ENCODE results near the gene EGR2. TPM values are rescaled to one million over a fixed set of nuclear protein-coding genes. Genes with fewer than 3 reads are reported as not detected.

The EGR2 gene
- total RNA-seq, result 126 and 137 TPM in 2 replicates

DNA sequence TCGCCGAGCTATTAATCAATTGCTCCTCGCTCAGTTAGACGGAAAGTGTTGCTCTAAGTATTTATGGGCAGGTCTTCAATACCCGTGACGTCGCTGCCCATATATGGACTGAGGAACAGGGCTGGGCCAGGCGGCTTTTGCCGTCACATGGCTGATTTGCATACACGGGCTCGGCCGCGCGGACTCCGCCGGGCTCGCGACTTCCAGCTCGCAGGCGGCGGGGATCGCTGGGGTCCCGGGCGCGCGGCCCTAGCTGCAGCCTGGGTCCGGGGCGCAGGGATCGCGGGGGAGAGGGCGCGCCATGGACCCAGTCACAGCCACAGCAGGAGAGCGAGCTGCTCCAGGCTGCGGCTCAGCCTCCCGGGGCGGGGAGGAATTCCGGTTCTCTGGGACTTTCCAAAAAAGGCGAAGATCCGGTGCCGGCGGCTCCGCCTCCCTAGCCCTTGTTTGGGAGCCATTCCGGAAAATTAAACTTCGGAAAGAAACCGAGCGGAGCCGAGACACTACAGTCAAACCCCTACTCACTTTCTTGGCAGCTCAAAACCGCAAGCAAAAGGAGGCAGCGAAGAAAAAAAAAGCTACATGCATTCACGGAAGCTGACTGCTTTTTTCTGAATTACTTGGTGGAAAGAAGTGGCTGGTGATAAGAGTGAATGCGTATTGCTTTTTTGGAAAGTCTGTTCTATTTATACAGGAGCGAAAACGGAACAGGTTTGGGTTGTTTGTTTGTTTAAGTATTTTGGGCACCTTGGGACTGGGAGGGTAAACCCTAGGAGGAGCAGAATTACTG lies at the start of gene EGR2:
TSS of gene EGR2 (minus strand) at position 36 of the 790 bp plus-strand sequence. CDS start 337 bp downstream, outside the sequence.
- H3K4me1 Mint-ChIP-seq (ENCODE audit: low read depth), result peaks cover 45% of the 10 kb centered on the region
- peak within 1 kb of the TSS; percentile 97 for H3K4me3 Mint-ChIP-seq (ENCODE audit: low read depth)
- peak; percentile 94 for DNase-seq (ENCODE audit: low spot score)
- intact Hi-C loops (cut with micrococcal nuclease), result loop anchor here (1.0 to 10.0 kb wide), 16 partner anchors 37 to 914 kb away; partner anchors contain the start of genes NRBF2 and REEP3
- H3K36me3 Mint-ChIP-seq (ENCODE audit: low read depth), result peaks cover 54% of the 10 kb centered on the region
- peak within 1 kb of the TSS; percentile 100 for H3K27ac Mint-ChIP-seq
- peaks cover 22% of the 10 kb centered on the region for H3K27me3 Mint-ChIP-seq (ENCODE audit: low read depth)
- H3K9me3 Mint-ChIP-seq, result no peaks in the 10 kb centered on the region

DNA sequence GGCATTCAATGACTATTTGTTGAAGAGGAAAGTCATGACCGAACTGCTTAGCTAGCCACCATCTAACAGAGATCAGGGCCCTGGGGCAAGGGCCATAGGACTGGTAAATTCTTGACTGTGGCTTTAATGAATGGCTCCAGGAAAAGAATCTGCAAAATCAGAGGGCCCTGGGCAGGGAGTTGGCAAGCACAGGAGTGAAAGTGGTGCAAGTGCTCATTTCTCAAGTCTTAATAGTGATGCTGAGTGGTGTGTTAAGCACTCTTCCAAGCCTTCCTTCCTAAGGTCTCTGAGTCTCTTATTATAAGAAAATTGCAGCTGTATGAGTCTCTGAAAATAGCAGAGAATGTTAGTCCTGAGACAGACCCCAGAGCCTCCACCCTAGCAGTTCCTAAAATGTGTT lies 46.3 kb upstream of the EGR2 start:
- no peaks in the 10 kb centered on the region for H3K27me3 Mint-ChIP-seq (ENCODE audit: low read depth)
- no peak for DNase-seq (ENCODE audit: low spot score)
- H3K9me3 Mint-ChIP-seq, result peaks cover 5% of the 10 kb centered on the region
- H3K4me3 Mint-ChIP-seq (ENCODE audit: low read depth), result no peak overlapping the region
- peaks cover 53% of the 10 kb centered on the region for H3K4me1 Mint-ChIP-seq (ENCODE audit: low read depth)
- H3K27ac Mint-ChIP-seq, result no peak overlapping the region
- peaks cover 9% of the 10 kb centered on the region for H3K36me3 Mint-ChIP-seq (ENCODE audit: low read depth)
- intact Hi-C loops (cut with micrococcal nuclease), result no loop called here

DNA sequence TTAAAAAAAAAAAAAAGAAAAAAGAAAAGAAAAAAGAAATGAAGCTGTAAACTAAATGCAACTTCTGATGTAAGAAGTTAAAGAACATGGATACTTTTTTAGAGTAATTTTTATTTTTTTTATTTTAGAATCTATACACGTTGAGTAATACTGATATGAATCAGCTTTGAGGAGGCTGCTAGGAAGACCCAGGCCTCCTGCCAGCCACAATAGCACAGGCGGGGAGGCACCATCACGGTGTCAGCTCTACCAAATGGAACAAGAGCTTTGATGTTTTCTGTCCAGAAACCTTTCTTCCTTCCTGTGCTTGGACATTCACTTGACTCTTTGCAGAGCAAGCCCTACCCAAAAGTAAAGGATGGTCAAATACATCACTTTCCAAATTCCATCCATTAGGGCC lies 45.3 kb upstream of the EGR2 start:
- no peak overlapping the region for H3K4me3 Mint-ChIP-seq (ENCODE audit: low read depth)
- peaks cover 5% of the 10 kb centered on the region for H3K9me3 Mint-ChIP-seq
- H3K4me1 Mint-ChIP-seq (ENCODE audit: low read depth), result peaks cover 59% of the 10 kb centered on the region
- no peak overlapping the region for H3K27ac Mint-ChIP-seq
- H3K36me3 Mint-ChIP-seq (ENCODE audit: low read depth), result peaks cover 9% of the 10 kb centered on the region
- intact Hi-C loops (cut with micrococcal nuclease), result no loop called here
- no peaks in the 10 kb centered on the region for H3K27me3 Mint-ChIP-seq (ENCODE audit: low read depth)
- DNase-seq (ENCODE audit: low spot score), result no peak

DNA sequence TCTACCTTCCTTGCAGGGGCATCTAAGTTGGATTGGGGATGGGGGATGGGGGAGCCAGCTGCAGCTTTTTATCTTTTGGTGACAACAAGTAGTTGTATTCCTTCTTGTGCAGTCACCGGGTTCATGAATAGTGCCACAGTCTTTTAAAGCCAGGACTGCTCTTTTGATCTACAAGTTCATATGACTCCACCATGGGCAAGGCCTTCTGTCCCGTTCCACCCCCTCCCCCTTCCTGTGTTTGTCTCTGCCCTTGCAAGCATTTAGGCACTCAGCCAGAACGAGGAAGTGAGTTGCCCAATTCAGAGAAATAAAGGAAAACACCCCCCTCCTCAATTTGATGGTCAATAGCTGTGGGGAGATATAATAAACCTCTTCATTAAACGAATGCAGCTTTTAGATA lies 44.8 kb upstream of the EGR2 start:
- peaks cover 9% of the 10 kb centered on the region for H3K36me3 Mint-ChIP-seq (ENCODE audit: low read depth)
- no peak overlapping the region for H3K4me3 Mint-ChIP-seq (ENCODE audit: low read depth)
- H3K27ac Mint-ChIP-seq, result no peak overlapping the region
- no peaks in the 10 kb centered on the region for H3K27me3 Mint-ChIP-seq (ENCODE audit: low read depth)
- peaks cover 5% of the 10 kb centered on the region for H3K9me3 Mint-ChIP-seq
- no peak for DNase-seq (ENCODE audit: low spot score)
- intact Hi-C loops (cut with micrococcal nuclease), result no loop called here
- peaks cover 62% of the 10 kb centered on the region for H3K4me1 Mint-ChIP-seq (ENCODE audit: low read depth)

DNA sequence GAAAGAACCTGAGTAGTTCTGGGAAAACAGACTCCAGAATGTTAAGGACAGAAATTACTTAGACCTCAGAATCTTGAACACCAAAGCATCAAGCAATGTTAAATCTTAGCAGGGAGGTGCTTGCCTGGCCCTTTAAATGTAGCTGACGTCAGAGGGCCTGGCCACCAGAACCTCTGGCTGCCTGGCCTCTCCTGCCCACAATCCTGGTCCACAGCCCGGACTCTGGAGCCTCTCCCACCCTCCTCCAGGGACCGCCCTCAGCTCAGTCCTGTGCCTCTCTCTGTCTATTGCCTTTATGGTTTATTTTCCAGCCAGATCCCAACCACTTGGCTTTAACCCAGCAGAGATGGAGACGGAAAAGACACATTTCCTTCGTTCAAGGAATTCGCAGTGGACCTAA lies 42.2 kb upstream of the EGR2 start:
- Mint-ChIP-seq H3K36me3 (ENCODE audit: low read depth) (peaks cover 9% of the 10 kb centered on the region), H3K27ac (no peak overlapping the region), H3K9me3 (peaks cover 5% of the 10 kb centered on the region), H3K27me3 (ENCODE audit: low read depth) (no peaks in the 10 kb centered on the region), H3K4me3 (ENCODE audit: low read depth) (no peak overlapping the region), H3K4me1 (ENCODE audit: low read depth) (peaks cover 78% of the 10 kb centered on the region)
- intact Hi-C loops (cut with micrococcal nuclease), result loop anchor here (5.0 to 10.0 kb wide), 3 partner anchors 424 to 954 kb away; partner anchors contain the start of genes ARID5B and REEP3
- DNase-seq (ENCODE audit: low spot score), result no peak

DNA sequence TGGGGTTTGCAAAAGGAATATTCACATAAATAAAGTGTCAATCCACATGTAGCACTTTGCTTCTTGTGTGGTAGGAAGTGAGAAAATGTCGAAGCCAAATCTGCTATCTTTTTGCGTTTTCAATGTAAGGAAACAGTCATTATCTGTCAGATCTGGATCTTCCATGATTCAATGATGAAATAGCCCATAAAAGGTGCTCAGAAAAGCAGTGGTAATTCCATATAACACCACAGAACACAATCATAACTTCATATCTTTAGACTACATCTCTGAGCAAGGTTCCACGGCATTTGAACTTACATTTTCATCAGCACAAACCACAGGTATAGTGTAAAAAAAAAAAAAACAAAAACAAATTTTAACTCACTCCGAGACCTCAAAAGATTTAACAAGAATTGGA lies 39.9 kb upstream of the EGR2 start:
- Mint-ChIP-seq H3K36me3 (ENCODE audit: low read depth) (peaks cover 4% of the 10 kb centered on the region), H3K4me1 (ENCODE audit: low read depth) (peaks cover 81% of the 10 kb centered on the region), H3K27ac (peak overlapping the region; percentile 75), H3K9me3 (no peaks in the 10 kb centered on the region), H3K4me3 (ENCODE audit: low read depth) (peak overlapping the region; percentile 18), H3K27me3 (ENCODE audit: low read depth) (no peaks in the 10 kb centered on the region)
- intact Hi-C loops (cut with micrococcal nuclease), result loop anchor here (1.0 to 10.0 kb wide), 13 partner anchors 45 to 951 kb away; partner anchors contain the start of genes ARID5B and REEP3
- no peak for DNase-seq (ENCODE audit: low spot score)

DNA sequence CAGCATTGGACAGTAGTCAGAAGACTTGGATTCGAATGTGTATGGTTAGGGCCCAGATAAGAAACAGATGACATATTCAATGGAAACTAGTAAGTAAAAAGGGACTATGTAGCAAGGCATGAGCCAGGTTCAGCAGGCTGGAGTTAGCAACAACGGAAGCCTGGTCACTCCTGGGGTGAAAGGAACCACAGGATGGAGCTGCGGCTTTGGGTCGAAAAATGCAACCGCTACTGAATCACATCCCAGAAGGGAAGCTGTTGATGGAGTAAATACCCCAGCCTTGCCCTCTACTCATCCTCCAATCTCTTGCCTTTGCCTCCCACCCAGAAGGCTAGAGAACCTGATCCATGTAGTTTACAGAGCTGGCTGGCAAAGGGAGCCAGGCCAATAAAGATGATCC lies 37.5 kb upstream of the EGR2 start:
- Mint-ChIP-seq H3K4me3 (ENCODE audit: low read depth) (peak overlapping the region; percentile 43), H3K4me1 (ENCODE audit: low read depth) (peaks cover 73% of the 10 kb centered on the region)

DNA sequence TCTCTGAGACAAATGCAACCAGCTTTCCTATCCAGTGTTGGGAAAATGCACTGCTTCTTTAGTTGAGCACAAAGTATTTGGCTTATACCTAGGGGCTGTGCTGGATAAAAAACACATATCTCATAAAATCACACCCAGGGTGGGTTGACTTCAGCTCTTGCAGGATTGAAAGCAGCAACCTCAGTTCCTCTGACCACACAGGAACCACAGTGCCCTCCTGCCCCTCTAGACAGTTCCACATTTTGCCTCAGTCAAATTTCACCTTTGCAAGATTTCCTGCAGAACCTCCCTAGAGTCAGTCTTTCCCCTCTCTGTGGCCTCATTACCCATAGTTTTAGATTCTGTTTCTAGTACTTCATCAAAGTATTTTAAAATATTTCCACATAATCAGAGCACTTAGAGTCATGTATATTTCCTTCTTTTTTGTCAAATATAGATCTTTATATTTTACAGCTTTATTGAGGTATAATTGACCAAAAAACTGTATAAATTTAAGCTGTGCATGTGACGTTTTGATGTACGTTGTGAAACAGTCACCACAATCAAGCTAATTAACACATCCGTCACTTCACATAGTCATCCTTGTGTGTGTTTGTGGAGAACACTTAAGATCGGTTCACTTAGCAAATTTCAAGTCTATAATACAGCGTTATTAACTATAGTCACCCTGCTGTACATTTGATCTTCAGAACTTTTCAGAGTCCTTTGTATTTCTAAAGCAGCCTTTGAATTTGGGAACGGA lies 37.0 kb upstream of the EGR2 start:
- peak overlapping the region; percentile 90 for H3K27ac Mint-ChIP-seq
- intact Hi-C loops (cut with micrococcal nuclease), result loop anchor here (1.0 to 10.0 kb wide), 15 partner anchors 37 to 948 kb away; partner anchors contain the start of genes ARID5B, EGR2 and NRBF2

More for the DNA sequence above, 37.5 kb upstream of the EGR2 start:
- peak; percentile 39 for DNase-seq (ENCODE audit: low spot score)
- Mint-ChIP-seq H3K27ac (peak overlapping the region; percentile 90), H3K36me3 (ENCODE audit: low read depth) (peaks cover 4% of the 10 kb centered on the region), H3K27me3 (ENCODE audit: low read depth) (no peaks in the 10 kb centered on the region), H3K9me3 (peaks cover 7% of the 10 kb centered on the region)
- intact Hi-C loops (cut with micrococcal nuclease), result loop anchor here (1.0 to 10.0 kb wide), 15 partner anchors 37 to 949 kb away; partner anchors contain the start of genes ARID5B, EGR2 and NRBF2

DNA sequence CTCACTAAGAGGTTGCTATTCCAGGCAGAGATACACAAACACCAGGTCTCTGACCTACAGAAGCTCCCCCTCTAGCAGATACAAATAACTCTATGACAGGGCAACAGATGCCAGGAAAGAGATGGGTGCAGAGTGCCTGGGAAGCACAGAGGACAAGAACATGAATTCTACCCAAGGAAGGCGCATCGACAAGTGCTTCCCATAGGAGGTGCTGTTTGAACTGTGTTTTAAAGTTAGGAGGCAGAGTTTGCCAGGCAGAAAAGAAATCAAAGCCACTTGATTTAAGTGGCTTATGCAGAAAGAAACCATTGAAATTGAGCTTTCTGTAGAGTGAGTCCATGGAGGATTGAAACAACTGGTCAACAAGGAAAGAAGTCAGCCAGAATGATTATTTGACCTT lies 35.3 kb upstream of the EGR2 start:
- H3K9me3 Mint-ChIP-seq, result peaks cover 28% of the 10 kb centered on the region
- peaks cover 17% of the 10 kb centered on the region for H3K36me3 Mint-ChIP-seq (ENCODE audit: low read depth)
- H3K4me1 Mint-ChIP-seq (ENCODE audit: low read depth), result peaks cover 59% of the 10 kb centered on the region
- H3K4me3 Mint-ChIP-seq (ENCODE audit: low read depth), result no peak overlapping the region
- intact Hi-C loops (cut with micrococcal nuclease), result loop anchor here (5.0 to 10.0 kb wide), 4 partner anchors 321 to 947 kb away; partner anchors contain the start of gene ARID5B
- no peak for DNase-seq (ENCODE audit: low spot score)
- H3K27me3 Mint-ChIP-seq (ENCODE audit: low read depth), result no peaks in the 10 kb centered on the region
- peak overlapping the region; percentile 28 for H3K27ac Mint-ChIP-seq

More for the DNA sequence above, 37.0 kb upstream of the EGR2 start:
- Mint-ChIP-seq H3K27me3 (ENCODE audit: low read depth) (no peaks in the 10 kb centered on the region), H3K36me3 (ENCODE audit: low read depth) (peaks cover 8% of the 10 kb centered on the region), H3K4me3 (ENCODE audit: low read depth) (peak overlapping the region; percentile 34), H3K4me1 (ENCODE audit: low read depth) (peaks cover 69% of the 10 kb centered on the region), H3K9me3 (peaks cover 13% of the 10 kb centered on the region)
- peak; percentile 18 for DNase-seq (ENCODE audit: low spot score)

DNA sequence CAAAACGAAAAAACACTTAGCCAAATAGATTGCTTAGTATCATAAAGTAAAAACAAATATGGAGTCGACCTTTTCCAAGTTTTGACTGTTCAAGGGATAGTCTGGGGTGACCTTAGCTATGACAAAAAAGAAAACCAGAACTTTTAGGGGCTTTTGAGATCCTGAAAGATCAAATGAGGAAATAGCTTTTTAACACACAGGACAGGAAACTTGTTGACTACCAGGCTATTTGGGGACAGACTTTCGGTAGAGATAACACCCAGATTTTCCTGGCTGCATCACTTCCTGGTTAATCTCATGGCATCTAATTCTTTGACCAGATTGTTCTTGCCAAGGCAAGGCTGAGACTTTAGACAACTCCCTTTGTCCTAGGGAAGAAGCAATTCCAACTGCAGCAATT lies 34.5 kb upstream of the EGR2 start:
- H3K36me3 Mint-ChIP-seq (ENCODE audit: low read depth), result peaks cover 18% of the 10 kb centered on the region

DNA sequence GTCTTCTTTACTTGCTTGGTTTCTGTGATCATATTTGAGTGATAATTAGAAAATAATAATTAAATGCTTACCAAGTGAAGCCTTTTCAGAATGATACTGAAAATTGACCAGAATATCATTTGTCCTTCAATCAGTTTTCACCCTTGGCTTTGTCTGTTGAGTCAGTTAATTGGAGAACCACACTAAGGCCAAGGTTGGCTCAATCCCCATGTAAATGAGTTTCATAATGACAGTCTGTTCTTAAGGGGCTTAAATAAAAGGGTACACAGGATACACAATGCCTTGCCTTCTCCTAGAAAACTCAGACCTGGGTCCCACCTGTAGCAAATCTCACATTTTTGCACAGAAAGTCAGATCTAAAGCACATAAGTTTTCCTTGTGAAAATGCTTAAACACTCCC lies 31.3 kb upstream of the EGR2 start:
- H3K27ac Mint-ChIP-seq, result no peak overlapping the region
- no peak for DNase-seq (ENCODE audit: low spot score)
- intact Hi-C loops (cut with micrococcal nuclease), result no loop called here
- peaks cover 24% of the 10 kb centered on the region for H3K36me3 Mint-ChIP-seq (ENCODE audit: low read depth)
- H3K27me3 Mint-ChIP-seq (ENCODE audit: low read depth), result no peaks in the 10 kb centered on the region
- H3K4me1 Mint-ChIP-seq (ENCODE audit: low read depth), result peaks cover 48% of the 10 kb centered on the region
- H3K4me3 Mint-ChIP-seq (ENCODE audit: low read depth), result no peak overlapping the region
- peaks cover 29% of the 10 kb centered on the region for H3K9me3 Mint-ChIP-seq

More for the DNA sequence above, 34.5 kb upstream of the EGR2 start:
- no peak for DNase-seq (ENCODE audit: low spot score)
- Mint-ChIP-seq H3K27me3 (ENCODE audit: low read depth) (no peaks in the 10 kb centered on the region), H3K27ac (no peak overlapping the region), H3K9me3 (peaks cover 29% of the 10 kb centered on the region), H3K4me1 (ENCODE audit: low read depth) (peaks cover 54% of the 10 kb centered on the region), H3K4me3 (ENCODE audit: low read depth) (no peak overlapping the region)
- intact Hi-C loops (cut with micrococcal nuclease), result loop anchor here (5.0 to 10.0 kb wide), 4 partner anchors 322 to 946 kb away; partner anchors contain the start of gene ARID5B

DNA sequence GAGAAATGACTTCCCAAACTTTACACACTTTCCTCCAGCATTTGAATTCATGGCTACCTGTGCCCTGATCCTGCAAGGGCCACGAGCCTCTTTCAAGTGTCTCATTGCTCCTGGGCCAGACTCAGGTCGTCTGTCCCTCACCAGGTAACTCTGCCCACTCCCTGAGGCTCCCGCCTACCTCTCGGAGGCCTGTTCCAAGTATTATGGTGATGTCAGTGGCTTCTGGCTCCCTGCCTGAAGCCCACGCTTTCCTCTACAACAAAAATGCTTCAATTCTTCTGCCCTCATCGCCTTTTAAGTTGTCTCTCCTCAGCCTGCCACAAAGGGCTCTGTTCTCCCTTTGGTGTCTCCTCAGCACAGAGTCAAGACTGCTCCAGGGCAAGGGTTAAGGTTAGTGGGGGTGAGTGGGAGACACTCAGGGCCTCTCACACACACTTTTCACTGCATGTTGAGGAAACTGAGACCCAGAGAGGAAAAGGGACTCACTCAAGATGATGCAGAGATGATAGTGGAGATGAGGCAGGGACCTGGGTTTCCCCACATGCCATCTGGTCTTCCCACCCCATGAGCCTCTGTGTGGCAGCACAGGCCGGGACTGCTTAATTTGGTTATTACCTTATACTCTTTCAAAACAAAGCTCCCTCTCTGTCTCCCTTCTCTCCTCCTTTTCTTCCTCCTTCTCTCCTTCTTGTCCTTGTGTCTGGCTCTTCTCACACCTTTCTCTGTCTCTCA lies 28.3 kb upstream of the EGR2 start:
- DNase-seq (ENCODE audit: low spot score), result no peak
- intact Hi-C loops (cut with micrococcal nuclease), result no loop called here
- H3K27ac Mint-ChIP-seq, result peak overlapping the region; percentile 86
- peaks cover 28% of the 10 kb centered on the region for H3K9me3 Mint-ChIP-seq
- H3K36me3 Mint-ChIP-seq (ENCODE audit: low read depth), result peaks cover 24% of the 10 kb centered on the region
- peaks cover 7% of the 10 kb centered on the region for H3K27me3 Mint-ChIP-seq (ENCODE audit: low read depth)
- H3K4me3 Mint-ChIP-seq (ENCODE audit: low read depth), result peak overlapping the region; percentile 50
- peaks cover 34% of the 10 kb centered on the region for H3K4me1 Mint-ChIP-seq (ENCODE audit: low read depth)

Measured in activated T-helper 2 cell treated with anti-CD3 and anti-CD28 coated beads, Interferon-gamma antibody, Interleukin-2, Interleukin-4, amounts not matched to agents 10 μg/mL and 5 μg/mL and 100 μg/mL, durations not matched to agents 14 hours and 24 hours and 36 hours (primary cell).